Peyer's patch (tissue), 4 donors: ENCODE measurements around the gene RPSA.

ENCODE experiments used
- CTCF ChIP-seq, 6 experiments: fragments of 450-650 bp in 4 of 6; fragments of 200-600 bp in 2 of 6; sonication (generic) in 1 of 6; IDR thresholded peaks; one replicate each; pipeline ENCODE4 v1.5.1; 2017 to 2019; ENCODE audit warnings: antibody characterized with exemption in 6 of 6, mild to moderate bottlenecking in 3 of 6, moderate library complexity in 1 of 6
- POLR2A ChIP-seq, 2 donors: fragments of 450-650 bp; IDR thresholded peaks; one replicate each; pipeline ENCODE4 v1.5.1; 2017; ENCODE audit warnings: antibody characterized with exemption in 2 of 2, mild to moderate bottlenecking in 2 of 2, moderate library complexity in 2 of 2

- TF ChIP-seq CTCF (IDR thresholded peaks at IDR 0.05), result no peak
- no peak for TF ChIP-seq POLR2A (IDR thresholded peaks at IDR 0.05)
These were observed 48.2 kb downstream of the RPSA start for GRCh38 chr3:39454591-39455217.
